Hepatocyte (in vitro differentiated cells): ENCODE measurements around the gene NAB2. TPM values are rescaled to one million over a fixed set of nuclear protein-coding genes. Genes with fewer than 3 reads are reported as not detected.

Experiments
- DNase-seq: peaks from one replicate; pipeline ENCODE4 v3.0.0-alpha.2; 2016; ENCODE audit warnings: low spot score
- H2AFZ ChIP-seq: fragments of 200-600 bp; sonication (generic); 2 replicates; pipeline ENCODE4 v1.6.0; 2016; ENCODE audit warnings: antibody characterized with exemption, mild to moderate bottlenecking
- H3K27ac ChIP-seq: fragments of 200-600 bp; sonication (generic); 2 replicates; pipeline ENCODE4 v1.5.1; 2016; ENCODE audit warnings: mild to moderate bottlenecking
- H3K27me3 ChIP-seq: fragments of 200-600 bp; sonication (generic); 2 replicates; pipeline ENCODE4 v1.6.1; 2016
- H3K36me3 ChIP-seq: fragments of 200-600 bp; sonication (generic); replicated peaks from 2 replicates; pipeline ENCODE4 v1.5.1; 2016; ENCODE audit warnings: low read depth; ENCODE audit not compliant: insufficient read depth
- H3K4me1 ChIP-seq: fragments of 200-600 bp; sonication (generic); 2 replicates; pipeline ENCODE4 v1.5.1; 2016; ENCODE audit warnings: mild to moderate bottlenecking, moderate library complexity; ENCODE audit not compliant: insufficient read depth
- H3K4me2 ChIP-seq: fragments of 200-600 bp; sonication (generic); 2 replicates; pipeline ENCODE4 v1.6.0; 2016
- H3K4me3 ChIP-seq: fragments of 200-600 bp; sonication (generic); 2 replicates; pipeline ENCODE4 v1.5.1; 2016; ENCODE audit warnings: mild to moderate bottlenecking
- H3K79me2 ChIP-seq: fragments of 200-600 bp; sonication (generic); 2 replicates; pipeline ENCODE4 v1.6.0; 2017; ENCODE audit warnings: mild to moderate bottlenecking
- H3K9me2 ChIP-seq: fragments of 200-600 bp; sonication (generic); replicated peaks from 2 replicates; pipeline ENCODE4 v1.6.0; 2017; ENCODE audit warnings: mild to moderate bottlenecking; ENCODE audit not compliant: insufficient read depth
- H3K9me3 ChIP-seq: fragments of 200-600 bp; sonication (generic); 2 replicates; pipeline ENCODE4 v1.5.1; 2016; ENCODE audit warnings: low read depth, mild to moderate bottlenecking
- H4K20me1 ChIP-seq: fragments of 200-600 bp; sonication (generic); 2 replicates; pipeline ENCODE4 v1.6.0; 2016; ENCODE audit warnings: mild to moderate bottlenecking; ENCODE audit not compliant: insufficient read depth, poor library complexity, severe bottlenecking
- CTCF ChIP-seq: fragments of 200-600 bp; sonication (generic); IDR thresholded peaks from 2 replicates; pipeline ENCODE4 v1.5.1; 2016; ENCODE audit warnings: antibody characterized with exemption, mild to moderate bottlenecking; ENCODE audit not compliant: poor library complexity
- EZH2 ChIP-seq: fragments of 200-600 bp; sonication (generic); IDR thresholded peaks from 2 replicates; pipeline ENCODE4 v1.6.1; 2016; ENCODE audit warnings: antibody characterized with exemption, mild to moderate bottlenecking, borderline replicate concordance
- EZH2phosphoT487 ChIP-seq: fragments of 200-600 bp; sonication (generic); IDR thresholded peaks from one replicate; pipeline ENCODE4 v1.6.1; 2018; ENCODE audit warnings: antibody characterized with exemption, mild to moderate bottlenecking, low read depth, moderate library complexity; ENCODE audit not compliant: unreplicated experiment, severe bottlenecking
- WGBS: methylation state at CpG from one replicate; pipeline ENCODE4 v1.1.6; 2016; ENCODE audit warnings: low lambda C conversion rate; ENCODE audit errors: missing lambda C conversion rate; 5-methylcytosine and 5-hydroxymethylcytosine counted together
- polyA plus RNA-seq: library from polyadenylated mRNA; unstranded; fragments of >200 nt; fragmentation: Nextera tagmentation; extraction: Ambion mirVana; gene quantifications from 2 replicates; pipeline ENCODE4 v1.2.1, GENCODE V29; 2016
- total RNA-seq: library from RNA; depleted of rRNA; stranded (reverse); fragments of >200 nt; gene quantifications from 2 replicates; pipeline ENCODE4 v1.2.3, GENCODE V29; 2014

Gene NAB2
- total and polyA plus RNA-seq, 2 experiments from 2014 or later, result 12.3 to 21.9 TPM

DNA sequence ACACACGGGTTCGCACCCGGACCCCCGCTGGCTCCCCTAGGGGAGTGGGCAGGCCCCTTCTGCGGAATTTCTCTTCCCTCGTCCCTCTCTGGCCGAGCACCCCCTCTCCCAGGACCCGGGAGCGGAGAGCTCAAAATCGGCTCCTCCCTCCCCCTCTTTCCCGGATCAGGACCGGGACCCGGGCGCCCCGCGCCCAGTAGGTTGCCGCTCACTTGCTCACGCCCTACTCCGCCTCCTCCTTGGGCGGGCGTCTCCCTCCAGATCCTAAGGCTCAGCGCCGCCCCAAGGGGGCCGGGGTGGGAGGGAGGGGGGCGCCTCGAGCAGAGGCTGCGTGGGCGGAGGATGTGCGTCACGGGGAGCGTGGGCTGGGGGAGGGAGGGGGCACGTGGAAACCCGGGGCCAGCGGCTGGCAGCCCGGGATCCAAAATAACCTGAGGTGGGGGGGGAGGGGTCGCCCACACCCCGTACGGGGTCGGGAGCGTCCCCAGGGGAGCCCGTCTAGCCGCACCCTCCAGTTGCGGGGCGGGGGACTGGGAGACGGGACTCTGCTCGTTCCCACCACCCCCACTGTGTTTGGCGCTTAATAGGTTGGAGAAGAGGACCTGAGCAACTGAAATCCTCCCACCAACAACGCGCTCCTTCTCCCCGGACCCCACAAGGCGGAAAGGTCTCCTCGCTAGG is 1.8 kb upstream of the NAB2 start:
- peak overlapping the region; percentile 26 for H2AFZ ChIP-seq
- H3K27me3 ChIP-seq, result no peaks in the 10 kb centered on the region
- no peaks in the 10 kb centered on the region for H3K36me3 ChIP-seq
- H3K4me1 ChIP-seq, result peaks cover 27% of the 10 kb centered on the region
- peak; percentile 95 for DNase-seq
- no peaks in the 10 kb centered on the region for H3K9me2 ChIP-seq
- TF ChIP-seq EZH2 (no peak), EZH2phosphoT487 (no peak), CTCF (no peak)
- WGBS, result 3% methylated on average over 24 of the region's 52 CpGs
- H3K4me3 ChIP-seq, result peak overlapping the region; percentile 40
- peak overlapping the region; percentile 89 for H3K4me2 ChIP-seq
- H3K27ac ChIP-seq, result peak overlapping the region; percentile 100
- no peaks in the 10 kb centered on the region for H3K9me3 ChIP-seq
- H3K79me2 ChIP-seq, result peaks cover 32% of the 10 kb centered on the region
- H4K20me1 ChIP-seq, result peaks cover 23% of the 10 kb centered on the region

- Histone ChIP-seq H3K27me3 (no peaks in the 10 kb centered on the region), H3K36me3 (peaks cover 3% of the 10 kb centered on the region), H3K4me1 (peaks cover 30% of the 10 kb centered on the region), H3K9me3 (no peaks in the 10 kb centered on the region), H3K4me3 (peak overlapping the region; percentile 20), H4K20me1 (peaks cover 29% of the 10 kb centered on the region), H3K79me2 (peaks cover 39% of the 10 kb centered on the region), H3K4me2 (peak overlapping the region; percentile 89), H3K27ac (peak overlapping the region; percentile 100), H2AFZ (no peak overlapping the region), H3K9me2 (no peaks in the 10 kb centered on the region)
- no peak for TF ChIP-seq CTCF
- TF ChIP-seq EZH2, result no peak
- no peak for TF ChIP-seq EZH2phosphoT487
- WGBS, result under 1% methylated on average over 25 of the region's 37 CpGs
- peak; percentile 96 for DNase-seq
Observed at GRCh38 chr12:57087691-57088353, 1.1 kb upstream of the NAB2 start.

DNA sequence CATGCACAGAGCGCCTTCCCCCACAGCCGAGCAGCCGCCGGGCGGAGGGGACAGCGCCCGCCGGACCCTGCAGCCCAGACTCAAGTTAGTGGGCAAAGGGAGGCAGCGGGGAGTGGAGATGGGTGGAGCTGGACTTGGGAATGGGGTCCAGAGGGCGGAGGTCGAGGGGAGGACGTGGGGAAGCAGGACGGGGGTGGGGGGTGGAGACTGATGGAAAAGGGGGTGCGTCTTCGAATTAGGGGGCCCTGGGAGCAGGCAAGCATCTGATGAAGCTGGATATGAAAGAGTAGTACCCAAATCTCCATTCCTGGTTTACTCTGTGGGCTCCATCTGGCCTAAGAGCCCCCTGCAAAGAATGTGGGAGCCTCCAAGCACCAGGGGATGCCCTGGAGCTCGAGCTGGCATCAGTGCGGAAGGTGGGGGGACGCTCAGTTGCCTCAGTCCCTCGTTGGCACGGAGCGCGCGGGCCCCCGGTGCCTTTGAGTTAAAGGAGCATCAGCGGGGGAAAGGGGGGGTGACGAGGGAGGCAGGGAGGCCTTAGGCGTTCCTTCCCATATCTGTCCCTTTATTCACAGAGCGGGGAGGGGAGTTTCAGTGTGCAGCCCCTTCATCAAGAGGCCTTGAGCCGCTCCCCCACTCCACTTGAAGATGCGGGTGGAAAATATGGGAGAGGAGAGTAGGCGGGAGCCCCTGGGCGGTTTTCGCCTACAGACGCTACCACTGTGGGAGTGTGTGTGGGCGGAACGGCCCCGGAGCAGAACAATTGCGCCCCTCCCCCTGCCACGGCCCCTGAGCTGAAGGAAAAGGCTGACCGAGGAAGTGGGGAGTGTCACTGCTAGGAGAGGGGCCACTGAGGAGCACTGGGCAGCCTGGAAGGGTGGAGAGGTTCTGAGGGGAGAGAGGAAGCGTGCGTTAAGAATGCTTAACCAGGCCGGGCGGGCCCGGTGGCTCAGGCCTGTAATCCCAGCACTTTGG is 644 bp downstream of the NAB2 start:
- TF ChIP-seq CTCF (no peak), EZH2 (no peak), EZH2phosphoT487 (no peak)
- peaks cover 47% of the 10 kb centered on the region for H3K79me2 ChIP-seq
- 1% methylated on average over 38 of the region's 45 CpGs for WGBS
- H3K27ac ChIP-seq, result peak overlapping the region; percentile 100
- H3K9me2 ChIP-seq, result no peaks in the 10 kb centered on the region
- H2AFZ ChIP-seq, result no peak overlapping the region
- no peaks in the 10 kb centered on the region for H3K27me3 ChIP-seq
- peaks cover 44% of the 10 kb centered on the region for H3K4me1 ChIP-seq
- DNase-seq, result peak; percentile 83
- peak overlapping the region; percentile 90 for H3K4me3 ChIP-seq
- peak overlapping the region; percentile 89 for H3K4me2 ChIP-seq
- H3K36me3 ChIP-seq, result peaks cover 3% of the 10 kb centered on the region
- peaks cover 37% of the 10 kb centered on the region for H4K20me1 ChIP-seq
- no peaks in the 10 kb centered on the region for H3K9me3 ChIP-seq
